ENCODE measurements around the gene RPL7L1.

DNA sequence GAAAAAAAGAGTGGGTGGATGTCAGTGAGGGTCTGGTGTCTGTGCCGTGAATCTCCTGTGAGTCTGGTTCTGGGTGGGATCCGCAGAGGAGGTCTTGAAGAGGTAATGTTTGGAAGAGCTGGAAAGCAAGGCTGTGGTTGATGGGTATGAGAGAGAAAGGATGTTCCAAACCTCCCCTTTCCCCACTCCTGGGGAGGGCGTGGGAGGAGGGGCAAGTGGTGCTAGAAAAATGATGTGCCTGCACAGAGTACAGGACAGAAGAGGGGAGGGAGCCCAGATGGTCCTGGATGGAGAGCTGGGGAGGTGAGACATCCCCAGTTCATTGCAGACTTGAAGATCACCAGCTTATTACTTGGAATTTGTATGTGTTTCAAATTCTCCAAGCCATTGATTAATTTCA, 53.0 kb downstream of the RPL7L1 start:
- TF ChIP-seq GATA2 (IDR thresholded peaks at IDR 0.05; ENCODE audit: low read depth, low read length) (no peak), GATA3 (IDR thresholded peaks at IDR 0.05; ENCODE audit: low read depth, low read length) (no peak)

All from SH-SY5Y (cell line).